Inferior parietal cortex (tissue), 1 donor: ENCODE data around the gene TBCD.
"Not testable (repeated sequence)": the region's sequence is repeated elsewhere in the genome, so short reads cannot be mapped to it uniquely, and the experiment has no call there.

Source experiments
- DNase-seq: peaks from one replicate; pipeline ENCODE4 v3.0.0-alpha.2; 2016; ENCODE audit errors: extremely low spot score

The TBCD gene

DNA sequence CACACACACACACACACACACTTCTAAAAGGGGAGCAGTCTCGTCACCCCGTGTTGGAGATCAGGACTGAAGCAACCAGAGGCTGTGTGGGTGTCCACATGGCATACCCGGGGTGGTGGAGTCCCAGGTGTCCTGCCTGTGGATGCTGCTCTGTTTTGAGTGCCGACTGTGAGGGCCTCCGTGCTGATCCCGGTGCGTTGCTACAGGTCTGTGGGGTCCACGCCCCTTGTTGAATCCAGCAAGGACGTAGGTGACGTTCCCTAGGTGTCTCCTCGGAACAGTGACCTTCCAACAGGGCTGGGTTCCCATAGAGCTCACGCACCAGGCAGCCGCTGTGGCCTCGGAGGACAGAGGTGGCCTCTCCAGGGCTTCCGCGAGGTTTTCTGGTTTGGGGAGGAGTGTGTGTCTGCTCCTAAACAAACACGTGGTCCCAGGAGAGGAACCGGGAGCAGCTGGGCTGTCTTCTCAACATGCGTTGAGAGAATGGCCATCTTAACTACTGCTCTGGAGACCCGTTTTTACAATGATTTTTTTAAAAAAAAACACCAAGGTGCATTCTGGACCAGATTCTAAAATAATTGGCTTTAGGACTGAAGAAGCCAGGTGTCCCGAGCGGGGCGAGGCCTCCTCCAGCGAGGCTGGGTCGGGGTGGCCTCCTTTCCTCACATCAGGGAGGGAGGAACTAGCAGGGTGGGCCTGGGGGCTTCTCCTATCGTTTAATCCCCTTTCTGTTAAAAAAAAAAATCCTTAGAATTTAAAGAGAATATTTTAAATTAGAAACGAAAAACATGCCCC is 188.6 kb downstream of the TBCD start:
- no peak for DNase-seq

DNA sequence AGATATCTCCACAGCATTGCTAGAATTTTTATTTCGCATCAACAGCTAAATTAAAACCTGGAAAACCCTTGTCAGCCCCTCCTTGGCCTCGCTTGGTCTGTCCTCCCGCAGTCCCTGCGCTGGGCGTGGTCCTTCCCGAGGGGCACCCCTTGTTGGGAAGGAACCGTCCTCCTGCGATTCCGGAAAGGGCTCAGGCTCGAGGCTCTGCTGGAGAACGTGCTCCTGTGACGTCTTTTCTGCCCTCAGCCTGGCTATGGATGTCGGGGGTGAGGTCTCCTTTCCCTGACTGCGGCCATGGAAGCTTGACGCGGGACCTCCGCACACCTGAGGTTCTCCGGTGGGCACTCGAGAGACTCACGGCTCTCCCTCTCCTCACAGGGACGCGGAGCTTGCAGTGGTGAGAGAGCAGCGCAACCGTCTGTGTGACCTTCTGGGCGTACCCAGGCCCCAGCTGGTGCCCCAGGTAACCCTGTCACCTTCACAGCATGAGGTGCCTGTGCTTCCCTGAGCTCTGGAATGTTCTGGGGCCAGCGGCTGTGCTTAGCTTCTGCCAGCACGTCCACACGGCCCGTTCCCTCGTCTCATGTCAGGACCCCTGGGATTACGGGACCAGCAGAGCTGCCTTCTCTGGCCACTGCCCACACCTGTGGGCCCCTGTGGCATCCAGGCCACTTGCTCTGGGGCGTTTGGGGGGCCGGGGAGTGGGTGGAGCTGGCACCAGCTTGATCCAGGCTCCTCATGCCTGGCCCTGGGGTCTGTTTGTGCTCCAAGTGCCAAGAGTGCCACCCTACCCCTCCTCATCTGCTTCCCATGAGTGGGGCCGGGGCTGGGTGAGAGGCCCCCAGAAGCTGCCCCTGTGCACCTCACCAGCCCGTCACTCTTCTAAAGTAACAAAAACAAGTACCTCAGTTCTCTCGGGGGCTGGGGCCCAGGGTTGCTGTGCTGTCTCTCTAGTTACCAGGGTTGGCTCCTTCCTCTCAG is 189.4 kb downstream of the TBCD start:
- DNase-seq = no peak

DNA sequence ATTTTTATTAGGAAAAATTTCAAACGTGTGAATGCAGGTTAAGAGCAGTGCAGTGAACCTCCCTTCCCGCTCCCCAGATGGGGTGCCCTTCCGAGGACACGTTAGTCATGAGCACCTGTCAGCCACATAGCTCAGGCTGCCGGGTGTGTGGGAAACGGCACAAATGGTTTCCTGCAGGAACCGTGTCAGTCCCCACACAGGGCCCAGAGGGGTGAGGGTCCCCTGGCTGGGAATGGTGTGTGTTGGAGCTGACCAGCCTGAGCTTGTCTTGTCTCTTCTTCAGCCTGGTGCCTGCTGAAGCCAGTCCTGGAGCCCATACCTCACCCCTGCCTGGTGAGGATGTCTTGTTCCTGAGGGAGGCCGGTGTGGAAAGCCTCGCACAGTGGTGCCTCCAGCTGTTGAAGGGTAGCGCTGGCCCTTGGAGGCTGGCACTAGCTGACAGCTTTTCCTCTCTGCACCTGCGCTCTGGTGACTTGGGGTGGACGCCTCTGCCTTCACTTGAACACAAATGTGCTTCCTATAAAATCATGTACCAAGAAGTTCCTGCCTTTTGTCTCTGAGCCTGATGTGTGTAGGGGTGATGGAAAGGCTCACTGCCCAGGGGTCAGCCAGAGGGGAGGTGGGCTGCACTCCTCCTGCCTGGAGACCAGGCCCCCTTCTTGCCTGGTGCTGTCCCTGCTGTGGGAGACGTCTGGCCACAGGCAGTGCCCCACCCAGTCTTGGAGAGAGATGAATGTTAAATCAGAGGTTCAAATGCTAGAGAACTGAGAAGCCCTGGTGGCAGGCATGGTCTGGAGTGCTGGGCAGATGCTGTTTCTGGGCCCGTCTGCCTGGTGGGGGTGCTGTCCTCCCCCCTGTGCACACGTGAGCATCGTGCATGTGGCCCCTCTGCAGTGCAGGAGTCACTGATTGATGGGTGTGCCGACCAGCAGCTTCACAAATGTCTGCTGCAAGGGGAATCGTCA is 190.6 kb downstream of the TBCD start:
- no peak for DNase-seq

DNA sequence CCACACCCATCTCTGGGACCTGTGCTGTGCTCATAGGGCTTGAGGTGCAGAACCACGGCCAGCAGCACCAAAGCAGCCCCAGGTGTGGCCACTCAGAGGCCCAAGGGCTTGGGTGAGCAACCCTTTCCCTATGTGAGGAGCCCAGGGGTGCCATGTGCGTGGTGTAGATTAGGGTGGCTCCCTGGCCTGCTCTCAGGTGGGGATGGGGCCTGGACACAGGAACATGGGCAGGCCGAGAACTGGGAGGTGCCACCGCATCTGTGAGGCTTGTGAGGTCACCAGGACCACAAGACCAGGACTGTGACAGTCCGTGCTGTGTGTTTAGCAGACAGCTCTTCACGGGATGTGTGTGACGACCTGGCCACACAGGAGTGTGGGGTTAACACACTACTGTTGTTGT is 191.5 kb downstream of the TBCD start:
- no peak for DNase-seq

DNA sequence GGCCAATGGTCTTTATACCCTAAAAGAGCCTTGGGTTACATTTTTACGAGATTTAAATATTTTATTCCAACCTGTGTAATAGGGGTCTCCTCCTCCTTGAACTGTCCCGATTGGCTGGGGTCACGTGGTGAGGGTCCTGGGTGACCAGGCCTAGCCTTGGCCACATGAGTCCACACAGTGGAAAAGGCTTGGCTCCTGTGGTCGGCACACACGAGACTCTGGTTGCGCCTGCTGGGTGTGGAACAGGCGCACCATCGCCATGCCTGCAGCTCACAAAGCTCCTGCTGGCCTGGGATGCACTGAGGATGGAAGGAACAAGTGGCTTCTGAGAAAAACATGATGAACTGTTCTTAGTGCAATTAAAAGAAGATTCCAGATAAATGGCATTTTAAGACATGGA is 191.9 kb downstream of the TBCD start:
- no peak for DNase-seq

DNA sequence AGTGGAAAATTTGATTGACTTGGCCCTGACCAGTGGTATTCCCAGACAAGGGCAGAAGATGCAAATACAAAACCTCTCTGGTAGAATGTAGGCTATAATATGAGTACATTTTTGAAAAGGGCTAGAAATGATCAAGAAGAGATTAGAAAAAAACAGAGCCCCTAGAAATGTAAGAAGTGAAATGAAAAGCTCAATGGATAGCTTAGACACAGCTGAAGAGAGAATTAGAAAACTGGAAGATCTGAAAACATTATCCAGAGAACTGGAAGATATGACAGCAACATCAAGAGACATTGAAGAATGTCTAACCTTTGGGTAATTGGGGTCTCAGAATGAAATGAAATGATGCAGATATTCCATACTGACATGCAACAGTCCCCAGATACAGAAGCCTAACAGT is 193.1 kb downstream of the TBCD start:
- no peak for DNase-seq

DNA sequence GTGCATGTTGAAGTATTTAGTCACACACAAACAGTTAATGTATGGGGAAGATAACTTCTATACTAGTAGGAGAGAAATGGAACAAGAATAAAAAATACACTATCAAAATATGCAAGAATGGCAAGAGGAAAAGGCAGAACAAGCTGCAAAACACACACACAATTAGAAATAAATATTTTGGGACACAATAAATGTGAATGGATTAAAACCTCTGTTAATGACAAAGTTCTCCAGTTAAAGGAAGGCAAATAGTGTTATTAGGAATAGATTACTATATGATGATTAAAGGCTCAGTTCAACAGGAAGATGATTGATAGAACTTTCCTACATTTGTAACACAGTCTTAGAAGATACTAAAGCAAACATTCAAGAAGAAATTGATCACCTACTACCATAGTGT is 194.2 kb downstream of the TBCD start:
- no peak for DNase-seq

DNA sequence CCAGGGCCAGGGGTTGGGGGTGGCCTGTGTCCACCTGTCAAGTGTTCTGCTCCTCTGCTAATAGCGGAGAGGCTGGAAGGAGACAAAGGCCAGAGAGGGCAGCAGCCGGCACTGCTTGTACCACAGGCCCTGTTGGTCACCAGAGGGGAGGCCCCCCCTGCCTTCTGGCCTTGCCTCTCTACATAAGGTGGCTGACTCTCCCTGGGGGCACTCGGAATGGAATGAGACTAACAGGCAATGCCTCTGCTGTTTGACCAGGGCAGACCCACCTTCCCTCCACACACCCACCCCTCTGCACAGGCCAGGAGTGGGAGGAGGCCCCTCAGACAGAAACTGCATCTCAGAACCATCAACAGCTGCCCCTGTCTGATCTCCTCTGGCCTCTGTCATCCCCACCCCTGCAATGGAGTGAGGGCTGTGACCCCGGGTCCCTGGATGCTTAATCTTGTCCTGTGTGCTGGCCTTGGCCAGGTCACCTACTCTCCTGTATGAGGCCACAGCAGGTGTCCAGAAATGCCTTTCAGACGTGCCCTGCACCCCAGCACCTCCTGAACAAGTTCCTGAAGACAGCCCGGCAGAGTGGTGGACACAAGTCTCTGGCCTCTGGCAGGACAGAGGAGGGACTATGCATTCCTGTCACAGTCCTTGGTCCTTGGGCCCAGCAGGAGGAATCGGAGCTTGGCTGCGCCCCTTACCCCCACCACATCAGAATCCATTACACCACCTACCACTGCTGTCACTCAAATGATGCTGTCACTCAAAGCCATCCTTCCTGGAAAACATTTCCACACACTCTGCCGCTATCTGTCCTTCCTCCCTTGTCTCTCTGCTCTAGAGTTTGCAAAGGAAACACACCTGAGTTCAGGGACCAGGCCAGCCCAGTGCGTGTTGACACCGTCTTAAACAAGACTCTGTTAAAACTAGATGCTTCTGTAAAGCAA is 195.5 kb downstream of the TBCD start:
- DNase-seq = no peak

DNA sequence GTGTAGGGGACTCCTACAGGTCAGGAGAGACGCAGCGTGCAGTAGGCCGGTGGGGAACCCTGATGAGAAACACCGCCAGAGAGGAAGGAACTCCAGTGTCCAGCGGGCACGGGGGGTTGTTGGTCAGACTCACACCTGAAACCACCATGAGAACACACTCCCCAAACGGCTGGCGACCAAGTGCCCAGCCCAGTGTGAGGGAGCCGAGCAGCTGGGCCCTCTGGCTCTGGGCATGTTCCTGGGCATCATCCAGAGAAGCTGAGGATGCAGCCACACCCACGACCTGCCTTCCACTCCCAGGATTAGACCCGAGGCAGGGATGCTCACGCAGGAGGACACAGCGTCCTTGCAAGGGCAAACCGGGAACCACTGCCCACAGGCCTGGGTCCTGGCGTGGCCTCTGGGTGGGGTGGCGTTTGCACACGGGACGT is 196.2 kb downstream of the TBCD start:
- DNase-seq = no peak

DNA sequence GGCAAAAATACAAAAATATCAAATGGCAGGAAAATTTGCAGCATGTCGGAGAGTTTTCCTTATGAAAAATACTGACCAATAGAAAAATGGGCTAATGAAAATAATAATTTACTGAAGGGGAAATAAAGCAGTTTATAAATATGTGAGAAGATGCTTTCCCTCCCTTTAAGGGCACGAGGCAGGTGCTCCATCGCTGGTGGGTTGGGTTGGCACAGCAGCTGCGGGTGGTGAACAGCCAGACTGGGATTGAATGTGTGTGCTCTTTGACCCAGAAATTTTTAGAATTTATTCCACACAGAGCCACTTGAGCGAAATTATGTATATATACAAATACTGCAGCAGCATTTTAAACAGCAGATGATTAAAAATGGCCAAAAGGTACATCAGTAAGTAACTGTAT is 197.1 kb downstream of the TBCD start:
- DNase-seq = no peak

DNA sequence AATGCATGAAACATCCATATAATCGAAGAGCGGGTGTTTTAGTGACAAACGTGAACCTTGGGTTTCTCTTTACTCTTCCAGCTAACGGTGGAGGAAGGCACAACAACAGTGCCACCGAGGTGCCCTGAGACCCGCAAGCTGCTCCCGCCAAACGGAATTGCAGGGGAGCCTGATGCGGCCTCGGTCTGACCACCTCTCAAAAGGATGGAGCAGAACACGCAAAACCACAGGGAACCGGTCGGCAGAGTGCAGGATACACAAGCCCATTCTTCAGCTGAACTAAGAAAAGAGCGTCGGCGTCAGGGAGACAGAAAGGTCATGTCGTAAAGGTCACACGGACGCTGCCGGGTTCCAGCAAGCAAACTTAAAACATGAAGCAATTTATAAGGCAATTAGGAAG is 197.5 kb downstream of the TBCD start:
- DNase-seq = no peak

DNA sequence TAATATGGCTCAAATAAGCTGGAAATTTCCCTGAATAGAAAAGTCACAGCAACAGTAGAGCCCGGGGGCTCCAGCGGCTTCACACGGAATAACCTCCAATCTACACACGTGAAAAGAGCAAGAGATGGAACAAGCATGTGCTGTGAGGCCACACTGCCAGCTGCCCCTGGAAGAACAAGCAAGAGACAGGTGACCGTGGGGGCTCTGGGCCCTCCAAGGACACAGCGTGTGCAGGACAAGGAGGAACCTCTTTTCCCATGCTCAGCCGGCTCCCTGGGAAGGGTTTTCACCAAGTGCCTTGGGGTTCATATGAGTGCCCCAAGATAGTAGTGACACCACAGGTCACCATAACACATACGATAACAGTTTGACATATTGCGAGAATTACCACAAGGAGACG is 198.1 kb downstream of the TBCD start:
- no peak for DNase-seq

DNA sequence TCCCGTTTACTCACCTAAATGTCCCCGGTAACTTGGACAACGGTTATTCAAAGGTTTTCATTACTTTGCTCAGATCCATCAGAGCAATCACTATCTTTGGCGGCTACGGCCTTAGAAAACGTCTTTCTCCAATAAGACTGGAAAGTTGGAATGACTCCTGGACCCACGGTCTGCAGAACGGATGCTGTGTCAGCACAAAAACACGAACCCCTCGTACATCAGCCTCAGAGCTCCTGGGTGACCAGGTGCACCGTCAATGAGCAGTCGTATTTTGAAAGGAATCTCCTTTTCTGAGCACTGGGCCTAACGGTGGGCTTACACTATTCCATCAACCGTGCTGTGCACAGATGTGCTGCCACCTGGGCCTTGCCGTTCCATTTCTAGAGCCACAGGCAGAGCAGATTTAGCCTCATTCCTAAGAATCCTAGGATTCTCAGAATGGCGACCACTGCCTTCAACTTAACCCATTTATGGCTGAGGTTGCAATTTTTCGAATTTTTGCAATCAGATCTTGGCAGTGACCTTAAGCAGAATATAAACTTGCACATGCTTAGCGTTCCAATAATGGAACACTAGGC is 198.7 kb downstream of the TBCD start:
- no peak for DNase-seq

DNA sequence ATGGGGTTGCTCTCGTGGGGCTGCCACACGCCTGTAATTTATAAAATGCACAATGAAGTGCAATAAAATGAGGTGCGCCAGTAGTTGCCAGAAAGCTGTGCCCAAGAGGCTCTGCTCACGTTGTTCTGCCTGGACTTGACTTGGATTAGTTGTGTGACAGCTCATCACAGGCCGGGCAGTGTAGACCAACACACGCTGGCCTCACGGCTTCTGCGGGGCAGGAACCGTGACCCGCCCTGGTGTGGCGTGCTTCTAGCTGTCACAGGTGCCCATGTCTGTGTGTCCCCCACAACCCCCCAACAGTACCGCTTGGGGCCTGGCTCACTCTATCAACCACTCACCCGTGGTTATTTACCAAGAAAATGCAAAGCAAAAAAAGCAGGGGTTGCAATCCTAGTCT is 200.2 kb downstream of the TBCD start:
- no peak for DNase-seq

DNA sequence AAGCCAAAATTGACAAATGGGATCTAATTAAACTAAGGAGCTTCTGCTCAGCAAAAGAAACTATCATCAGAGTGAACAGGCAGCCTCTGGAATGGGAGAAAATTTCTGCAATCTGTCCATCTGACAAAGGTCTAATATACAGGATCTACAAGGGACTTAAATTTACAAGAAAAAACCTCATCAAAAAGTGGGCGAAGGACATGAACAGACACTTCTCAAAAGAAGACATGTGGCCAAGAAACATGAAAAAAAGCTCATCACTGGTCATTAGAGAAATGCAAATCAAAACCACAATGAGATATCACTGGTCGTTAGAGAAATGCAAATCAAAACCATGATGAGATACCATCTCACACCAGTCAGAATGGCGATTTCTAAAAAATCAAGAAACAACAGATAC is 203.2 kb downstream of the TBCD start:
- not testable (repeated sequence) for DNase-seq

DNA sequence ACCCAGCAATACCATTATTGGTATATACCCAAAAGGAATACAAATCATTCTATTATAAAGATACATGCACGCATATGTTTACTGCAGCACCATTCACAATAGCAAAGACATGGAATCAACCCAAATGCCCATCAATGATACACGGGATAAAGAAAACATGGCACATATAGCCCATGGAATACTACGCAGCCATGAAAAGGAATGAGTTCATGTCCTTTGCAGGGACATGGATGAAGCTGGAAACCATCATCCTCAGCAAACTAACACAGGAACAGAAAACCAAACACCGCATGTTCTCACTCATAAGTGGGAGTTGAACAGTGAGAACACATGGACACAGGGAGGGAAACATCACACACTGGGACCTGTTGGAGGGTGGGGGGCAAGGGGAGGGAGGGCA is 203.8 kb downstream of the TBCD start:
- DNase-seq = not testable (repeated sequence)

DNA sequence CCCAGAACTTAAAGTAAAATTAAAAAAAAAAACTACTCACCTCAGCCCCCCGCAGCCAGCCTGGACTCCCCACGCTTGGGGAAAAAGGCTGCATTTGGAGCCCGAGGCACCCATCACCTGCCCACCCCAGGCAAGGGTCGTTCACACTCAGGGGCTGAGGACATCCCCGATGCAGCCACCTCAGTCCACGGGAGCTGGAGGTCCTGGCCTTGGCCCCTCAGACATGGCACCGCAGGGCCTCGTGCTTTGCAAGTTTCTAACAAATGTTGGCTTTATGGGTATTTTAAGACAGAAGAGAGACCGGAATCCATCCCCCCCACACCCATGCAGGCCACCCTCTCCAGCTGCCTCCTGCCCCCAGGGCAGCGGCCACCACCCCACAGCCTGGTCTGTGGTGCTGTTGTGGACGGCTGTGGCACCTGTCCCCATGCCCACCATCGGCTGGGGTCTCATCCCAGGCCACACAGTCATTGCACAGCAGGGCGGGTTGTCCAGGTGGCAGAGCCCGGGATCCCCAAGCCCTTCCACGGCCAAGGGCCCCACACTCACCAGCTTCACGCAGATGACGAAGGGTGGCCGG is 204.4 kb downstream of the TBCD start:
- no peak for DNase-seq

DNA sequence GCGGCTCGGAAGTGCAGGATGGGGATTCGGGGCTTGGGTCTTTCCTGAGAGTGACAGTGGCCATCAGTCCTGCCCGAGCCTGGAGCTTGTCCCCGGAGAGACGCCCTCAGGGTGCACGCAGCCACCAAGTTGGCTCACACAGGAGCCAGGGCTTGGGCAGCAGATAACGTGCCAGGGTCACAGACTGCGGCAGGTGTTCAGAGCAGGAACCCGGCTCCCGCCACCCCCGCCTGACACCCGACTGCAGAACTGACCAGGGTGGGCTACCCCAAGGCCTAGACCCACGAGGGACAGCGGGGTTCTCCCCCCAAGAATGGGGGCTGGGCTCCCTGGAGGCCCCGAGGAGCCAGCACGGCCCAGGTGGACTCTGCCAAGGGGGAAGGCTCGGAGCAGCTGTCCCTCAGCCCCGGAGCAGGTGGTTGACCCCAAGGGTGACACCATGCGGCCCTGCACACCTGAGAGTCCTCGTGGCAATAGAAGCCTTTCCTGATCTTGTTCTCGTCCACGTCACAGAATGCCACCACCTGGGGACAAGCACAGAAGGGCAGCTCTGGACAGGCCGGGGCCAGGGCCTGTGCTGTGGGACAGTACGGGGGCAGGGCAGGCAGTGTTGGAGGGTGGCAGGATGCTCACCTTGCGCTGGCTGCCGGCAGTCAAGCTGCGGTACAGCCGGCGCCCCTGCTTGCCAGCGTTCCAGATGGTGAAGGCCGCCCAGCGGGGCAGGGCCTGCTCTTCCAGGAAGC is 205.0 kb downstream of the TBCD start:
- DNase-seq = no peak

DNA sequence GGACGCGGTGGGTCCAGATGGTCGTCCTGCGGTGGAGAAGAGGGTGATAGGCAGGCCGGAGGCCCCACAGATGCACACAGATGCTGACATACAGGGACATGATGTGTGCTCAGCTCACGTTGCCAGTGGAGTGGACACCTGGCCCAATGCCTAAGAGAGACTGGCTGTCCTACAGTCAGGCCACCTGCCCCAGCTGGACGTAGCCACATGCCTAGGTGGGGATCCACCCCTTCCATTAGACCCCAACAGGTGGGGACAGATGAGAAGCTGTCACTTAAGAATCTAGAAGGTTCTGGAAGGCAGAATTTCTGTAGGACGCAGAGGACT is 205.6 kb downstream of the TBCD start:
- no peak for DNase-seq
